RPMI7951 (cell line): ENCODE data around the gene AIMP2. TPM values are rescaled to one million over a fixed set of nuclear protein-coding genes. Genes with fewer than 3 reads are reported as not detected.
"Not testable (repeated sequence)": the region's sequence is repeated elsewhere in the genome, so short reads cannot be mapped to it uniquely, and the experiment has no call there.

Source experiments
- DNase-seq: peaks from one replicate; pipeline ENCODE4 v3.0.0-alpha.2; 2012; ENCODE audit warnings: low read depth
- total RNA-seq: library from RNA; depleted of rRNA; stranded (reverse); fragments of >200 nt; shearing (Covaris generic); gene quantifications from 2 replicates; pipeline ENCODE4 v1.2.3, GENCODE V29; 2014; rRNA removed

AIMP2 gene
- total RNA-seq, result 112 and 121 TPM in 2 replicates

DNA sequence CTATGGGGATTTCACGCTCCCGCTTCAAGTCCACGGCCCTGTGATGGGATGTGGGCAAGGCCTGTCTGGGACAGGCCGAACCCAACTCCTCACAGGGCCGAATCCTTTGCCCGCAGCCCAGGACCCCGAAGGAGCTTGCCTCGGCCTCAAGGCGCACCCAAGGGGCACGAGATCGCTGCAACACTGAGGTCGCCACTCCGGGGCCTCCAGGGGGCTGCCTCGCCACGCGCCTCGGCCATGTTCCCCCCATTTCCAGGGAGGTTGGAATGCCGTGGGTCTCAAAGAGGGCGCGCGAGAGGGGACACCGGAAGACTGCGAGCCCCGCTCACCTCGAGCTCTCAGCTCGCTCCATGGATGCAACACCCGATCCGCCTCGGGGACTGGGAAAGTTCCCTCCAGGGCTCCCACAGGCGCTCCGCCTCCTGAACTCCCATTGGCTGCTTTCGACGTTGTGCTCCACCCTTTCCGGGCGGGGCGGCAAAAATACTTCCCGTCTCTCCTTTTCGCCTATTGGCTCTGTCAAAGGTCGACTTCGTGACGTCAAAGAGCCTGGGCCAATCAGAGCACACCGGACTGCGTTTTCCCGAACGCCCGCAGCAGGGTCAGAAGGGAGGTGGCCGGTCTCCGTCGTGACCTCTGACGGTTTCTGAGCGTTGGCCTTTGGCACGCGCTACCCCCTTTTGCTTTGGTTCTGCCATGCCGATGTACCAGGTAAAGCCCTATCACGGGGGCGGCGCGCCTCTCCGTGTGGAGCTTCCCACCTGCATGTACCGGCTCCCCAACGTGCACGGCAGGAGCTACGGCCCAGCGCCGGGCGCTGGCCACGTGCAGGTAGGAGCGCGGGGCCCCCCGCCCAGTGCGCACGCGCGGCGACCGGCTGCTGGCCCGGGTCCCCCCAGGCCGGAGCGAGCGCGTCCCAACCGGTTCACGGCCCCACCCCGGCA, at the start of gene AIMP2, which contains the start of gene PMS2:
AIMP2 (plus strand) TSS at position 605 of the 944 bp plus-strand sequence; CDS start at position 697, 92 bp downstream.
PMS2 (minus strand) TSS at position 382 of the 944 bp plus-strand sequence; CDS start at position 352, 30 bp downstream.
- DNase-seq, result peak; percentile 99

DNA sequence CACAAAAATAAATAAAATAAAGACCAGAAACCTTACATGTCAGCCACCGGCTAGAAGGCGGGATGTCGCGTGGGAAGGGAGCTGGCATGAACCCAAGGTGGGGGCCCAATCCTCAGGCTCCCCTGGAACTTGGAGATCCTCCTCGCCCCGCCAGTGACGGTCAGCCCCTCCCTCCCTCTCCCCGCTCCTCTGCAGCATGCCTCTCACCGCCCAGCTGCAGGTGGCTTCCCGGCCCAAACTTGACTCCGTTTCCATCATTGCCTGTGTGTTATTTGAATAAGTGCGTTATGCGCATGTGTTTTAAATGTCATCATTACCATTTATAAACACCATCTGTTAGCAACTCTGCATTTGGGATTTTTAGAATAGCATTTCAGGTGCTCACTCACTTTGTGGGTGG, 45.9 kb upstream of the AIMP2 start:
- not testable (repeated sequence) for DNase-seq

DNA sequence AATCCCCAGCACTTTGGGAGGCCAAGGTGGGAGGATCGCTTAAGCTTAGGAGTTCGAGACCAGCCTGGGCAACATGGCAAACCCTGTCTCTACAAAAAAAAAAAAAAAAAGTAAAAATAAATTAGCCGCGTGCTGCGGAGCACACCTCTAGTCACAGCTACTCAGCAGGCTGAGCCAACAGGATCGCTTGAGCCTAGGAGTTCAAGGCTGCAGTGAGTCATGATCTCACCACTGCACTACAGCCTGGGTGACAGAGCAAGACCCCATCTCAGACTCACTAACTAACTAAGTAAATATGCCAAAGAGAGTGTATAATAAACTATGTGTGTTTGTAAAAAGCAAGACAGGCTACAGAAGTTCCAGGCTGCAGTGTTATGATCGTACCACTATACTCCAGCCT, 45.3 kb upstream of the AIMP2 start:
- not testable (repeated sequence) for DNase-seq

DNA sequence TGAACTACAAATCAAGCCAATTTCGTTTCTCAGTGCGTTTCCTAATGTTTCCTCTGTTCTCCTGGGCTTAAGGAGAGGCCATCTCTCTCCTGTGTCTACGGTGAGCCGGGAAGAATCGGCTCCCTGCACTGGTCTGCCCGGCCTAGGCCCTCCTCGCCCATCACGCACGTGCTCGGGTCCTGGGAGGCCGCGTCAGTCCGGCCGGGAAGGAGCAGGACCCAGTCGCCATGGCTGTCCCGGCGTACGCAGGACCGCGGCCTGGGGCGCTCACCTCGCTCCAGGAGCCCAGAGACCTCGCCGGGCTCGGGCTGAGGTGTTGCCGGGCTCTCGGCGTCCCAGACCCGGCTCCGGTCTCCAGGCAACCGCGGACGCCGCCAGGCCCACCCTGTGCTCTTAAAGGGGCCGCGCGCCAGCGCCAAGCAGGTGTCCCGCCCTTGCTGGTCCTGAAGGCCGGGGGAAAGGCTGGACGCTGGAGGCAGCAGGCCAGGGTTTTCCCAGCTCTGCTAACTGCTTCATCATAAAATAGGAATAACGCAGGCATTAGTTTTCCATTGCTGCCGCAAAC, 38.6 kb upstream of the AIMP2 start, which contains the start of gene RSPH10B:
RSPH10B (minus strand) TSS at position 343 of the 565 bp plus-strand sequence. CDS start 3,573 bp downstream, outside the sequence.
- DNase-seq, result not testable (repeated sequence)

DNA sequence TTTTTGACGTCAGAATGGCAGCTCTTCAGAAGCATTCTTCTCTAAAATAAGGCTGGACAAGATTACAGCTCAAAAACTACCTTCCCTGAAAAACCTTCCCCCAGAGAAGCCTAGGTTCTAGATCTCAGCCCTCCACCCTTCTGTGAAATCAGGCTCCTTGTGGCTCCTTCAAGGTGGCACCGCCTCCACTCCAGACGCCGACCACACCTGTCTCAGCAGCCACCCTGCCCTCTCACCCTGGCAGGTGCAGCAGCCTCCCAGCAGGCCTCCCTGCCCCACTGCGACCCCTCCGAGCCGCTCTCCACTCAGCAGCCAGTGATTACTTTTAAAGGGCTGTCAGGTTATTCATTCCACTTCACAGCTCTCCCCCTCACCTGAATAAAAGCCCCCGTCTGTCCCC, 35.5 kb upstream of the AIMP2 start:
- DNase-seq, result not testable (repeated sequence)

DNA sequence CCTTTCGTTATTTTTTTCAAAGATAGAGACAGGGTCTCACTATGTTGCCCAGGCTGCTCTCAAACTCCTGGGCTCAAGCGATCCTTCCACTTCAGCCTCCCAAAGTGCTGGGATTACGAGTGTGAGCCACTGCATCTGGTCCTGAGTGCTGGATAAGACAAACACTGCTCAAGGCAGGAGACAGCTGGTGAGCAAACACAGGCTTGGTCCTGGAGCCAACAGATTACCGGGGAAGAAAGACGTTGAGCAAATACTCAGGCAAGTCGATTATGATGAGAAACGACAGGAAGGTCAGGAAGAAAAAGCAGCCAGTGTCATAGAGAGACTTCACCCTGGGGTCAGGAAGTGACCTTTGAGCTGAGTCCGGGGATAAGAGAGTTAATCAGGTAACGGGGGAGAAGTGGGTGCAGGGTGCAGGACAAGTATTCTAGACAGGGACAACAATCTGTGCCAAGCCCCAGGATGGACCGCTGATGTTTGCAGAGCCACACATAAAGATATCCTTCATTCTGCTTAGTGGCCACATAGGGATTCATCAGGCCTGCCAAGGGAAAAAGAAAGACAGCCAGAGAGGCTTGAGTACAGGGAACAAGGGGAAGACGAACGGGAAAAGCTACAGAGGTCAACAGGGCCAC, 29.3 kb upstream of the AIMP2 start:
- DNase-seq, result not testable (repeated sequence)

DNA sequence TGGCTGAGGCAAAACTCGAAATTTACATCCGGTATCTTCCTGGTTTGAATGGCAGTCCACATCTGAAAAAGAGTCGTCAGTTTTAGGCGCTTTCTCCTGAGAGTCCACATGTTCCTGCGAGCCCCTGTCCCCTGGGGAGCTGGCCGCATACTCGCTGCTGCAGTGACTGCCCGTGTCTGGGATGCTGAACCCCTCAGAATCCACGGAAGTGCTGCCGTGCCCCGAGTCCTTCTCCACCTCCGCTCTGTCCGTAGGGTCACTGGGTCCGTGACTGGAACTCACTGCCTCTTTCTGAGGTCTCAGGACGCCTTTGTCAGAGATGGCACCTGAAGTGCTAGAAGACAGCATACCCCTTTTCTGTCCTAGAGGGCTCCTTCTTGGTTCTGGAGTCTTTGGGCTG, 22.0 kb upstream of the AIMP2 start:
- DNase-seq, result not testable (repeated sequence)

DNA sequence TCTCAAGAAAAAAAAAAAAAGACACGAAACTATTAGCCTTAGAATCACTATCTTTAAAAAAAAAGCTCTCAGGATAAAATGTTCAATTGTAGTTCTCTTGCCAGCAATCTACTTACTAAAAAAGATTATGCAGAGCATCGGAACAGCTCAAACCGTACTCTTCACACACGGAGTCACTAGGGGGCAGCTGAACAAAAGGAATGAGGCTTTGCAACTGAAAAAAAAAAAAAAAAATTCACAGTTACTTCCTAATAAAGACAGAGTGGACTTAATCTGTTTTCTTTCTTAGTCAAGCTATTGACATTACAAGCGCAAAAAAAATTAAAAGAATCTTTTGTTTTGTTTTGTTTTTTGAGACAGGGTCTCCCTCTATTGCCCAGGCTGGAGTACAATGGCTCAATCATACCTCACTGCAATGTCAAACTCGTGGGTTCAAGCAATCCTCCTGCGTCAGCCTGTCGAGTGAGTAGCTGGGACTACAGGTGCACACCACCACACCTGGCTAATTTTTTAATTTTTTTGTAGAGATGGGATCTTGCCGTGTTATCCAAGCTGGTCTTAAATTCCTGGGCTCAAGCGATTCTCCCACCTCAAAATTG, 11.8 kb upstream of the AIMP2 start:
- DNase-seq, result peak; percentile 72

DNA sequence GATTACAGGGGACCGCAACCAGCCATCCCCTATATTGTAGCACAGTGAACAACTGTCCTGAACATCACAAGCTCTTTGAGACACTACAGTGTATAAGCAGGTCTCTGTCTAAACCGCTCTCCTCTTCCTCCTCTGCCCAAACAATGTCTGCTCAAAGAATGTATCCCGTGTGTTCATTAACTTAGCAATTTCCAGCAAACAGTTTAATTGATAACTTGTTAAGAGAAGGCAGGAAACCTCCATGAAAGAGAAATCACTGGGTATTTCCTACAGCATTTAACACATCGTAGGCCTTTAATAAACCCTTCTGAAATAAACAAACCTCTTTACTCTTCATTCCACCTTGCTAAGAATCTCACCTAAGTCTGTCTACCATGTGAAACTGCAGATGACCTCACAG, 1.7 kb upstream of the AIMP2 start:
- no peak for DNase-seq

DNA sequence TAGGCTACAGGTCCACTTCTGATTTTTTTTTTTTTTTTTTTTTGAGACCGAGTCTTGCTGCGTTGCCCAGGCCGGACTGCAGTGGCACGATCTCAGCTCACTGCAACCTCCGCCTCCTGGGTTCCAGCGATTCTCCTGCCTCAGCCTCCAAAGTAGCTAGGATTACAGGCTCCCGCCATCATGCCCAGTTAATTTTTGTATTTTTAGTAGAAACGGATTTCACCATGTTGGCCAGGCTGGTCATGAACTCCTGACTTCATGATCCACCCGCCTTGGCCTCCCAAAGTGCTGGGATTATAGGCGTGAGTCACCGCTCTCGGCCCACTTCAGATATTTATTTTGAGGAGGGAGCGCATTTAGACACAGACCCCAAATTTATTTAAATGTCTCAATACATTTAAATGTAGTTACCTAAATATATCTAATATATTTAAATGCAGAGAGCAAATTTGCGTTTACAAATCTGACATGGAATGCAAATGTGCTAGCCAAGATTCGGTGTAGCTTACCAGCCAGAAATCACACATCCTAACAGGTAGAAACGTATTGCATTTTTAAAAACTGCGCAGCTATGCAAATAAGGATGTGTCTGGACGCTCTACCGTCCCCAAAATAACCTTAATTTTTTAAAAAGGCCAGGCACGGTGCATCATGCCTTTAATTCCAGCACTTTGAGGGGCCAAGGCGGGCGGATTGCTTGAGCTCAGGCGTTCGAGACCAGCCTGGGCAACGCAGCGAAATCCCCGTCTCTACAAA, 1.1 kb upstream of the AIMP2 start:
- DNase-seq, result not testable (repeated sequence)

DNA sequence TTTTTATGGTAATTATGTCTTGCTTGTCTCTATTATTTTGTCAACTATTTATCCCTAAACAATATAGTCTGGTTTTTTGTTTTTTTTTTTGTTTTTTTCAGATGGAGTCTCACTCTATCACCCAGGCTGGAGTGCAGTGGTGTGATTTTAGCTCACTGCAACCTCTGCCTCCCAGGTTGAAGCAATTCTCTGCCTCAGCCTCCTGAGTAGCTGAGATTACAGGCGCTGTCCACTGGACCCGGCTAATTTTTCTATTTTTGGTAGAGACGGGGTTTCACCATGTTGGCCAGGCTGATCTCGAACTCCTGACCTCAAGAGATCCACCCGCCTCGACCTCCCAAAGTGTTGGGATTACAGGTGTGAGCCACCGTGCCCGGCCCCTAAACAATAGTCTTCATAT, 1.3 kb downstream of the AIMP2 start:
- not testable (repeated sequence) for DNase-seq

DNA sequence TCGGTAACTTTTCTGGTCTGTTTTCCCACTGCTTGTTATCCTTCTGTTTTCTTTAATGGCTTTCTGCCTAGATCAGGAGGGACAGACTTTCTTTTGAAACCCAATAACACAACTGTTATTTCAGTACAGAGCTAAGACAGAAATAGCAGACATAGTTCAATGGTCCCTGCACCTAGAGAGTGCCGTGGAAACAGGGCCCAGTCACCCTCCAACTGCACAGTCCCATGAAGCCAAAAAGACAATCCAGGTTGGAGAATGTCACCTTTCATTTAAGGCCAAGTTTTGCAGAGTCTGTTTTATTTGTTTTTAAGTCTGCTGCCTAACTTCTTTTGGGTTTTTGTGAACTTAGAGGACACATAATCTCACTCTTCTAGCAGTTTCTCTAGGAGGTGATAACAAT, 2.5 kb downstream of the AIMP2 start:
- DNase-seq, result no peak

DNA sequence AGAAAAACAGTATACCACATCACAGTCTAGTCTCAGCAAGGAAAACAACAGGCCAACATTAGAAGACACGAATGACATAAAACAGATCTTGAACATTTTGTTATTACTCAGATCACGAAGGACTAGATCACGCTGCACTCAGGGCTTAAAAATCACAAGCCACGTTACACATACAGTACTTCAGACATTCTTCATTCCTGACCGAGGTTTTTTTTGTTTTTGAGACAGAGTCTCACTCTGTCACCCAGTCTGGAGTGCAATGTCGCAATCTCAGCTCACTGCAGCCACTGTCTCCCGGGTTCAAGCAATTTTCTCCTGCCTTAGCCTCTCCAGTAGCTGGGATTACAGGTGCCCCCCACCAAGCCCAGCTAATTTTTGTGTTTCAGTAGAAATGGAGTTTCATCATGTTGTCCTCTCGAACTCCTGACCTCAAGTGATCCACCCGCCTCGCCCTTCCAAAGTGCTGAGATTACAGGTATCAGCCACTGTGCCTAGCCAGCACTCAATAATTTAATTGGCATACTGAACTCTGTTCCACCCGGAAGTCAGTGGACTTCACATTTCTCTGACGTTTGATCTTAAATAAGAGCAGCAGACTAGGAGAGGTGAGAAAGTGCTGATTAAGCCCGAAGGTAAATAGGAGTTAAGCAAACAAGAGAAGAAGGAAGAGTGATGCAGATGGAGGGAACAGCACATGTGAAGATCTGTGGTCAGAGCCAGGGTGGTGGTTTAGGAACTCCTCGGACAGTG, 3.5 kb downstream of the AIMP2 start:
- no peak for DNase-seq

DNA sequence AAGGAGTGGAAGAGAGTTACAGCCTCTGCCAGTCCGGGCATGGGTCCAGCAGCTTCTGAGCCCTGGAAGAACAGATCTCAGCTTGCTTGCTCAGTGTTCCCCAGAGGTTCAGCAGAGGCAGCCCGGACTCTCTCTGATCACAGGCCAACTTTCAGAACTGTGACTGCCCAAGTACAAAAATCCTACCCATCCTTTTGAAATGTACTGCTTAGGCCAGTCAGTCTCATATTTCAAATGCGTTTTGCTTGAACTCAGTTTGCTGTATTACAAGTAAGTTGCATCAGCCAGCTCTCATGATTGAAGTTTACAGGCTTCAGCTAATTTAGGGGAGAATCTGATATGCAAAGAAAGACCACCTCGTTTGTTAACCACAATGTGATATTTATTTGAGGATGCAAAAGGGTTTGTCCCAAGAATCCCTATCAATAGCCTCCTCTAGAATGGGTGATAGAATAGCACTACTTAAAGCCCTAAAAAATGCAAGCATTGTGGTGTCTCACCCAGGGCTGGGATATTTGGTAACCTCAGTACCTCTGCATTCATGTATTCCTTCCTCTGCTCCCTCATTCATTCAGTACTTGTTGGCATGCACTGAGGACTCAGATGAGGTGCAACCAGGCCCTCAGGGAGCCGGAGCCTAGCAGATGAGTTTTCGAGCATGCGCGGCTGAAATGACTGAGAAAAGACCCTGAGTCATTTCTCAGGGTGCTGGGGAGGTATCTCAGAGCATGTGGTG, 7.0 kb downstream of the AIMP2 start:
- peak; percentile 25 for DNase-seq

DNA sequence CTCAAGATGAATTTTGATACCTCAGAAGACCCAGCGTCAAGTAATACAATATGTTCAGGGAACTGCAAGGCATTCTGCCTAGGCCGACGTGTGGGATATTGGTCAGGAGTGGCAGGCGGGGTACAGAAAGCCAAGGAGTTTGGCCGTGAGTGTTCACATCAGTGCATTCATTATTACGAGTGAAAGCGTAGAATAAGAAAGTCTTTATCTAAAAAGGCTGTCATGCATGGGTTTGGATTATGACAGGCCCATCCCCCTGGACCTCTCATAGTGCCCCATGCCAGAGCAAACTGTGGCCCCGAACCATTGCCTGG, 7.5 kb downstream of the AIMP2 start:
- DNase-seq, result no peak

DNA sequence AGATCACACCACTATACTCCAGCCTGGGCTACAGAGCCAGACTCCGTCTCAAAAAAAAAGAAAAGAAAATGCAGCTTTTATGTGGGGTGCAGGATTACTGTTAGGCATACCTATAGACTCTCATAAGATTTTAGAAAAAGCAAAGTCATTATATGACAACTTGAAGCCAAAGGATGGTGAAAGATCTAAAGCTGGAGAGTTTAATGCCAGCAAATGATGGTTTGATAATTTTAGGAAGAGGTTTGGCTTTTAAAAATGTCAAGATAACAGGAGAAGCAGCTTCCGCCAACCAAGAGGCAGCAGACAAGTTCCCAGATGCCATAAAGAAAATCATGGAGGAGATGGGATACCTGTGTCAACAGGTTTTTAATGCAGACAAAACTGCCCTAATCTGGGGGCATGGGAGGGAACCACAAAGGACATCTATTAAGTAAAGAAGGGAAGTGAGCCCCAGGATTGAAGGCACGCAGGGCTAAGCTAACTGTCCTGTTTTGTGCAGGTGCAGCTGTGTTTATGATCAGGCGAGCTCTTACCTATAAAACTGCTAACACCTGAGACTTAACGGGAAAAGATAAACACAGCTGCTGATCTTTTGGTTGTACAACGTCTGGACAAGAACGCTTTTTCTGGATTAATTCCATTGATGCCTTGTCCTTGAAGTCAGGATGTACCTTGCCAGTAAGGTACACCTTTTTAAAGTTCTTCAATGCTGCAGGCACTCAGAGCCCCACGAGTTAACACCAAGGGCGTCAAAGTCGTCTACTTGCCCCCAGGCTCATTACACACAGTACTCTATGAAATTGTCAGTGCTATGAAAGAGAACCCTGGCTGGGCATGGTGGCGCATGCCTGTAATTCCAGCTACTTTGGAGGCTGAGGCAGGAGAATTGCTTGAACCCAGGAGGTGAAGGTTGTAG, 11.6 kb downstream of the AIMP2 start:
- no peak for DNase-seq

DNA sequence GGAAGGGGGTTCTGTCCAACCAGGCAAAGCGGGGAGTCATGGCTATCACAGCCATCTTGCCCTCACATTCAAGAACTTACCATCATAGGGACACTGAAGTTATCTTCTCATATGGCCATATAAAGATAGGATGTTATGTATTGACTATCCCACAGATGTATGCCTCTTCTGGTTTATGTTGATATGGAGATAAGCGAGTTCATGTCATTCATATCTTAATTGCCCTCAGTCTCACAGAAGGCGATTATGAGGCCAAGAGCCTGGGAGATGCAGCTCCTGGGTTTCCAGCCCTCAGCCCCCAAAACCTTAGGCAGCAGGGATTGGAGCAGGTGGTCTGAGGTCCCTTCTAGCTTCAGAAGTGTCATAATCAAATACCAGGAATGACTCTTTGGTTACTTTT, 13.6 kb downstream of the AIMP2 start:
- DNase-seq, result no peak

DNA sequence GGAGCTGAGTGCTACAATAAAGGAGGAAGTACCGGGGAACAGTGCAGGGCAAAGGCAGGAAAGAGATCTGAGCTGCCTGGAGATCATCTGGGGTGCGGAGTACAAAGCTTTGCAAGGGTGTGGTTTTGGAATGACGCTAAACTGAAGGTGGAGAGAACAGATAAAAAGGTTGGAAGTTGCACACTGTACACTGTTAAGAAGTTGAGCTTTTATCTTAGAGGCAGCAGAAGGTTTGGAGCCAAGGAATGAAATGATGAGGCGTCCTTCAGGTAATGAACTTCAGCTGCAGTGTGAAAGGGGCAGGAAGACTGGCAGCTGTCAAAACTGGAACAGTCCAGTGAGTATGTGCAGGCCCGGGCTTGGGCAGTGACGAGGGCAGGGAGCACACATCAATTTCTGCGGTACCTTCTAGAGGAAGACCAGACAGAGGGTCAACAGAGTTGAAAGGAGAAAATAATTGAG, 14.9 kb downstream of the AIMP2 start:
- no peak for DNase-seq
